Measurements from ENCODE around the gene DLX4.

Gene DLX4

GRCh38 chr17:49949634-49950033 is 19.4 kb upstream of the DLX4 start:
- H3K27me3 Mint-ChIP-seq (ENCODE audit: low read depth, poor library complexity): peaks cover 19% of the 10 kb centered on the region
- H3K27ac Mint-ChIP-seq: no peak overlapping the region
- peaks cover 44% of the 10 kb centered on the region for H3K4me1 Mint-ChIP-seq
- TF ChIP-seq CTCF (IDR thresholded peaks at IDR 0.05): no peak
- H3K36me3 Mint-ChIP-seq (ENCODE audit: low read depth): no peaks in the 10 kb centered on the region
- no peak overlapping the region for H3K4me3 Mint-ChIP-seq
- DNase-seq: no peak
- H3K9me3 Mint-ChIP-seq: no peaks in the 10 kb centered on the region

GRCh38 chr17:49951362-49952082 is 17.5 kb upstream of the DLX4 start:
- no peaks in the 10 kb centered on the region for H3K9me3 Mint-ChIP-seq
- no peaks in the 10 kb centered on the region for H3K36me3 Mint-ChIP-seq (ENCODE audit: low read depth)
- peaks cover 37% of the 10 kb centered on the region for H3K4me1 Mint-ChIP-seq
- peaks cover 17% of the 10 kb centered on the region for H3K27me3 Mint-ChIP-seq (ENCODE audit: low read depth, poor library complexity)
- DNase-seq: no peak
- no peak overlapping the region for H3K27ac Mint-ChIP-seq
- TF ChIP-seq CTCF (IDR thresholded peaks at IDR 0.05): no peak
- no peak overlapping the region for H3K4me3 Mint-ChIP-seq

GRCh38 chr17:49952209-49952911 is 16.6 kb upstream of the DLX4 start:
- peaks cover 22% of the 10 kb centered on the region for H3K27me3 Mint-ChIP-seq (ENCODE audit: low read depth, poor library complexity)

GRCh38 chr17:49952912-49953497 is 16.0 kb upstream of the DLX4 start:
- H3K36me3 Mint-ChIP-seq (ENCODE audit: low read depth): no peaks in the 10 kb centered on the region
- DNase-seq: no peak
- no peaks in the 10 kb centered on the region for H3K9me3 Mint-ChIP-seq
- H3K4me1 Mint-ChIP-seq: peaks cover 32% of the 10 kb centered on the region
- no peak for TF ChIP-seq CTCF (IDR thresholded peaks at IDR 0.05)
- H3K27ac Mint-ChIP-seq: no peak overlapping the region
- peaks cover 27% of the 10 kb centered on the region for H3K27me3 Mint-ChIP-seq (ENCODE audit: low read depth, poor library complexity)
- no peak overlapping the region for H3K4me3 Mint-ChIP-seq

More at GRCh38 chr17:49952209-49952911, 16.6 kb upstream of the DLX4 start:
- DNase-seq: peak; percentile 91
- Mint-ChIP-seq H3K9me3 (no peaks in the 10 kb centered on the region), H3K4me1 (peaks cover 37% of the 10 kb centered on the region), H3K4me3 (peak overlapping the region; percentile 56), H3K27ac (peak overlapping the region; percentile 64), H3K36me3 (ENCODE audit: low read depth) (no peaks in the 10 kb centered on the region)
- TF ChIP-seq CTCF (IDR thresholded peaks at IDR 0.05): peak; percentile 77

- no peaks in the 10 kb centered on the region for H3K36me3 Mint-ChIP-seq (ENCODE audit: low read depth)
- no peak for TF ChIP-seq CTCF (IDR thresholded peaks at IDR 0.05)
- DNase-seq: no peak
- H3K27ac Mint-ChIP-seq: no peak overlapping the region
- peaks cover 32% of the 10 kb centered on the region for H3K4me1 Mint-ChIP-seq
- H3K4me3 Mint-ChIP-seq: no peak overlapping the region
- H3K9me3 Mint-ChIP-seq: no peaks in the 10 kb centered on the region
- H3K27me3 Mint-ChIP-seq (ENCODE audit: low read depth, poor library complexity): peaks cover 39% of the 10 kb centered on the region
Observed at GRCh38 chr17:49955157-49955556, 13.8 kb upstream of the DLX4 start.
